ENCODE measurements around the gene ST3GAL5. TPM values are rescaled to one million over a fixed set of nuclear protein-coding genes. Genes with fewer than 3 reads are reported as not detected.

Gene ST3GAL5
- total RNA-seq, 2 experiments from 2014 or later = 9.6 to 11.5 TPM

DNA sequence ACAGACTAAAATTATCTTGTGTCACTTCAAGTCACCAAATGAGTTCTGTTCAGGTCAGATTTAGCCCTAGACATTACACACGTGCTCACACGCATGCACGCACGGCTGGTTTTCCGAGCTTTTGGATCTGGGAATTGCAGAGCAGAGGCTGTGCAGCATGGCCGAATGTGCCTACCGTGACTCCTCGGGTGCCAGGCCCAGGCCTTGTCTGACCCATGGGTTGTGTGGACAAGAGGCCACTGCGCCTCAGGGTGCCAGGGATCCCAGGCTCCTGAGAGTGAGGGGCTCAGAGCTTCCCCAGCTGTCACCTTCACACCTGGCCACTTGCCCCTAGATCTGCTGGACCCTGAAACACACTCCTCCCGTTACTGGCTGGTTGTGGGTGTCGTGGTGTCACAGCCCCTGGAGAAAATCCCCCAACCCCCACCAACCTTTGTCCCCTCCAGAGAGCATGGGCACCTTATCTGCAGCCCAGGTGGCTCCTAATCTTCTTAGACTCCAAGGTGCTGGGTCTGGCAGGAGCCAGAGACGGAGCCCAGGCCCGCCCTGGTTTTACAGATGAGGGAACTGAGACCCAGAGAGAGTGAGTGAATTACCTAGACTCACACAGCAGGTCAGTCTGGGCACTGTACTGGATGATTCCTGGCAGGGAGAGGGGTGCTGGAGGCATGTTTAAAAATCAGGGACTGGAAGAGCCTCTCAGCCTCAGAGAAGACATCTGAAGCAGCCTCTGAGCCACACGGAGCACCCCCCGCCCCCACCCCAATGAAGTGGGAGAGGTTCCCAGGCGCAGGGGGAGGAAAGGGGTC lies 78.2 kb downstream of the ST3GAL5 start:
- H3K4me3 Mint-ChIP-seq = no peak overlapping the region
- no peaks in the 10 kb centered on the region for H3K4me1 Mint-ChIP-seq (ENCODE audit: low read depth)
- H3K9me3 Mint-ChIP-seq = no peaks in the 10 kb centered on the region
- H3K27me3 Mint-ChIP-seq = peaks cover 5% of the 10 kb centered on the region
- no peak for DNase-seq
- ChIA-PET POLR2A (no interaction called here), CTCF (interaction anchor here (0.8 to 6.5 kb wide), 2 partner anchors 59 to 65 kb away, joined by 3 to 93 read pairs; partner anchors contain the start of gene ATOH8)
- H3K36me3 Mint-ChIP-seq = no peaks in the 10 kb centered on the region
- H3K27ac Mint-ChIP-seq = no peak overlapping the region
- intact Hi-C loops (cut with micrococcal nuclease) = no loop called here

DNA sequence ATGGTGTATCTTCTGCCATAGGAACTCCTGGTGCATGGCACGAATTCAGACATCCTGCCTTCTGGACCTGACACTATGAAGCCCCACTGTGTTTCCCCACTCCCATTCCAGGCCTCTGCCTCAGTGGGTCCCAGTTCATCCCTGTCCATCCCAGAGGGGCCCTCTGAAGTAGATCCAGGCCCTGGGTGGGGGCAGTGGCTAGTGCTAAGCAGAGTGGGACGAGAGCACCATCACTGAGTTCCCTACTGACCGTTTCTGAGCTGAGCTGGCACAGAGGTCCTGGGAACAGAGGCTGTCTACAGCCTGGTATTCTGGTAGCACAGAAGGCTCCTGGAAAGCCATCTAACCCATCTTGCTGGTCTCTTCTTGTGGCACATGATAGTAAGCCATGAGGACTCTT lies 81.0 kb downstream of the ST3GAL5 start:
- DNase-seq = no peak
- H3K36me3 Mint-ChIP-seq = no peaks in the 10 kb centered on the region
- H3K4me1 Mint-ChIP-seq (ENCODE audit: low read depth) = peaks cover 5% of the 10 kb centered on the region
- ChIA-PET POLR2A (no interaction called here), CTCF (interaction anchor here (0.7 kb wide), 1 partner anchor 8 kb away, joined by 3 read pairs; no protein-coding TSS in a partner anchor)
- H3K27ac Mint-ChIP-seq = no peak overlapping the region
- H3K4me3 Mint-ChIP-seq = no peak overlapping the region
- no peaks in the 10 kb centered on the region for H3K27me3 Mint-ChIP-seq
- intact Hi-C loops (cut with micrococcal nuclease) = no loop called here
- no peaks in the 10 kb centered on the region for H3K9me3 Mint-ChIP-seq

DNA sequence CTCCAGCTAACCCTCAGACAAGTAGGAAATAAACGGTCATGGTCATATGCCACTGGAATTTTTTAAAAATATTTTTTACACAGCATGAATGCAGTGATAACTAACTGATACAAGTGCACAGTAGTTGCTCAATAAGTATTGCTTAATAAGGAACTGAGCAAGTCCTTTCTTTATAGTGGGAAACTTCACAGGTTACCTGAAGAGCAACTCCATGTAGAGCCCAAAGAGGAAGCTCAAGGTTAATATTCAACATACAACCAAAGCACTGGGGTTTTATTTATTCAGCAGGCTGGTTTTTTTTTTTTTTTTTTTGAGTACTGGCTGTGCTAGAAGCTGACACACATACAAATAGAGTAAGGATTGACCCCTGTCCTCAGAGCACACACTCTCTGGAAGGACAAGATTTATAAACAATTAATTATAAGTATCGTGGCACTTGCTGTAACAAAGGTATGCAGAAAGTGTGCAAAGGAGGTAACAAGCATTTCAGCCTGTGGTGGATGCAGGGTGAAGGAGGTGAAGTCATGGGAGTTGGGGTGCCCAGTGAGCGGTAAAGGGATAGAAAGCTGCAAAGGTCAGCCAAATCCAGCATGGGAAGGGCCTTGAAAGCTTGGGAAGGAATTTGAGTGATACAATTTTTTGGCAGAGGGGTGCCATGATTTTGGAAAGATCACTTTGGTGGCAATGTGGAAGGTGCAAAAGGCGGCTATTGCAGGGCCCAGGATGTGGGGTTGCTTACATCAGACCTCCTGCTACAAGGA lies 82.3 kb downstream of the ST3GAL5 start:
- Mint-ChIP-seq H3K9me3 (peaks cover 5% of the 10 kb centered on the region), H3K27ac (no peak overlapping the region), H3K27me3 (no peaks in the 10 kb centered on the region), H3K4me3 (no peak overlapping the region), H3K4me1 (ENCODE audit: low read depth) (peaks cover 5% of the 10 kb centered on the region), H3K36me3 (no peaks in the 10 kb centered on the region)
- intact Hi-C loops (cut with micrococcal nuclease) = no loop called here
- ChIA-PET POLR2A (no interaction called here), CTCF (interaction anchor here (0.9 kb wide), 1 partner anchor 78 kb away, joined by 4 read pairs; no protein-coding TSS in a partner anchor)
- no peak for DNase-seq

DNA sequence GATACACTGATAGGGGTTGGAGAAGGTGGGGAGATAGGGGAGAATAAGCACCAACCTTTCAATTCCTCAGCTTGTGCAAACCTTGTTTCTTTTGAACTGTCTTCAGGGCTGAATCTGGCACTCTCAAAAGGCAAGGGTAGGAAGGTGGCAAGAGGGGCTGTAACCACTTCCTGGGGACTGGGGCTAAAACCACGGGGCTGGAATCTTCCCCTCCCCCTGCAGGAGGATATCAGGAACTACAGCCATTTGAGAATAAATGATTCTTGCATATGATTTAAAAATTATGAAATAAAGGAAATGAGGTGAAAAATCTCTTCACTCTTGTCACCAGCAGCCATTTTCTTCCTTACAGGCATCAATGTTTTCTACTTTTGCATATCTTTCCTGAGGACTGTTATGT lies 84.2 kb downstream of the ST3GAL5 start:
- peaks cover 6% of the 10 kb centered on the region for H3K27me3 Mint-ChIP-seq
- CTCF ChIA-PET = interaction anchor here (0.9 to 1.1 kb wide), 2 partner anchors 58 to 76 kb away, joined by 3 to 4 read pairs; no protein-coding TSS in a partner anchor
- peaks cover 5% of the 10 kb centered on the region for H3K4me1 Mint-ChIP-seq (ENCODE audit: low read depth)
- POLR2A ChIA-PET = no interaction called here
- peaks cover 14% of the 10 kb centered on the region for H3K9me3 Mint-ChIP-seq
- no peaks in the 10 kb centered on the region for H3K36me3 Mint-ChIP-seq
- no peak overlapping the region for H3K27ac Mint-ChIP-seq
- intact Hi-C loops (cut with micrococcal nuclease) = loop anchor here (2.0 kb wide), 1 partner anchor 54 kb away; no protein-coding TSS in a partner anchor
- no peak overlapping the region for H3K4me3 Mint-ChIP-seq
- DNase-seq = peak; percentile 40

DNA sequence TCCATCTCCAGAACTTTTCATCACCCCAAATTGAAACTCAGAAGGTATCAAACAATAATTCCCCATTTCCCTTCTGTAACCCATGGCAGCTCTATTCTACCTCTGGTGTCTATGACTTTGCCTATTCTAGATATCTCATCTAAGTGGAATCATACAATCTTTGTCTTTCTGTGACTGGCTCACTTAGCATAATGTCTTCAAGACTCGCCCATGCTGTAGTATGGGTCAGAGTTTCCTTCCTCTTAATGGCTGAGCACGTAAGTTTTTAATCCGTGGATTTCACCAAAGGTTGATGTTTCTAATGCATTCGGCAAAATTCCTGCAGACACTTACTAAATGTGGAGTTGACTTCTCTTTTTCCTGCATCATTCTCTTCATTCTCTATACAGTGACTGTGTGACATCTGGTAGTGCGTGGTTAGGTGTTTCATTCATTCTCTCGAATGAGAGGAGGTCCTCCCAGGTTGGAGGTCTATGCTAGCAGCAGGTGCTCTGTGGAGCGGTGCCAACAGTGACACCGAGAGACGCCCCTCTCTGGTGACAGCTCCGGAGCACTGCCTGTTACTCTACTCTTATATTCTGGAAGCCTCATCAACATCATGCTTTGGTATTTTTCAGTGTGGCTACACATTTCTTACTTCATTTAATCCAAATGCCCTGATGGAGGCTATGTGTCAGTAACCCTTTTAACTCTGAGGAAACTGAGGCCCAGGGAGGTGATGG lies 84.9 kb downstream of the ST3GAL5 start:
- Mint-ChIP-seq H3K4me3 (no peak overlapping the region), H3K9me3 (peaks cover 14% of the 10 kb centered on the region), H3K27ac (no peak overlapping the region), H3K27me3 (peaks cover 7% of the 10 kb centered on the region), H3K4me1 (ENCODE audit: low read depth) (peaks cover 5% of the 10 kb centered on the region), H3K36me3 (no peaks in the 10 kb centered on the region)
- intact Hi-C loops (cut with micrococcal nuclease) = loop anchor here (2.0 kb wide), 1 partner anchor 53 kb away; no protein-coding TSS in a partner anchor
- ChIA-PET CTCF (interaction anchor here (2.4 kb wide), 1 partner anchor 75 kb away, joined by 12 read pairs; no protein-coding TSS in a partner anchor), POLR2A (no interaction called here)
- DNase-seq = no peak

DNA sequence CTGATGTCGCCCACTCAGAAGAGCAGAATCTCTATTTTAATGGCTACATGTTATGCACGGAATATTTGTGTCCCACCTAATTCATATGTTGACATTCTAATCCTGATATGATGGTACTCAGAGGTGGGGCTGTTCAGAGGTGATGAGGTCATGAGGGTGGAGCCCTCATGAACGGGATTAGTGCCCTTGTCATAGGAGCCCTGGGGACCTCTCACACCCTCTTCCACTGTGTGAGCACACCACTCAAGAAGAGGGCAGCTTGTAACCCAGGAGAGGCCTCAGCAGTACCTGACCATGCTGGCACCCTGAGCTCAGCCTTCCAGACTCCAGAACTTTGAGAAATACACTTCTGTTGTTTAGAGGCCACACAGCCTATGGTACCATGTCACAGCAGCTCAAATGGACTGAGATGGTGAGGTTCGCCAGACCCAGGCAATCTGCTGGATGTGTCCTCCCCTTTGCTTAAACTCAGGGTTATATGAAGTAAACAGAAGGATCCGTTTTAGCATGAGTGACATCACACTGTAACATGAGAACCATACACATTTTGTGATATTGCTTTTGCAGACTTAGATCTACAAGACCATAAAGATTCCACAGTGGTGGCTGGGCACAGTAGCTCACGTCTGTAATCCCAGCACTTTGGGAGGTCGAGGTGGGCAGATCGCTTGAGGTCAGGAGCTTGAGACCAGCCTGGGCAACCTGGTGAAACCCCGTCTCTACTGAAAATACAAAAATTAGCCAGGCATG lies 86.3 kb downstream of the ST3GAL5 start:
- ChIA-PET POLR2A (no interaction called here), CTCF (interaction anchor here (0.7 to 2.4 kb wide), 5 partner anchors 10 to 73 kb away, joined by 3 to 17 read pairs (median 4); no protein-coding TSS in a partner anchor)
- no peak overlapping the region for H3K4me3 Mint-ChIP-seq
- no peak overlapping the region for H3K27ac Mint-ChIP-seq
- H3K4me1 Mint-ChIP-seq (ENCODE audit: low read depth) = peaks cover 5% of the 10 kb centered on the region
- H3K27me3 Mint-ChIP-seq = peaks cover 9% of the 10 kb centered on the region
- no peaks in the 10 kb centered on the region for H3K36me3 Mint-ChIP-seq
- no peak for DNase-seq
- H3K9me3 Mint-ChIP-seq = peaks cover 14% of the 10 kb centered on the region
- intact Hi-C loops (cut with micrococcal nuclease) = no loop called here

DNA sequence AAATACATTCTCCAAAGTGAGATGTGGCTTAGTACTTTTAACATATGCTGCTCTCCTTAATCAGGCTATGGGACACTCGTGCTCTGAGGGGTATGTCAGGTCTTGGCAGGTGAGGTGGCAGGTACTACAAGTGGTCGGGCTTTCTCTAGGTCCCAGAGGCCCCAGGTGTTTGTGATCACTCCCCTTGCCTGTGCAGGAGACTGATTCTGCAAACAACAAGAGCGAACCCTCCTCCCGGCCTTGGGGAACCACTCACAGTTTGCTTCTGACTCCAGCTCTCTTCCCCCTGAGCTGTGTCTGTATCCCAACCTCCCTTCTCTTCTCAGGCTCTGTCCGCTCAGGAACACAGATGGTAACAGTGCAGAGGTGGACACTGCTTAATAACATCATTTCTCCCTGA lies 86.9 kb downstream of the ST3GAL5 start:
- H3K4me1 Mint-ChIP-seq (ENCODE audit: low read depth) = peaks cover 5% of the 10 kb centered on the region
- ChIA-PET POLR2A (no interaction called here), CTCF (interaction anchor here (1.0 to 2.4 kb wide), 5 partner anchors 11 to 73 kb away, joined by 3 to 17 read pairs (median 4); no protein-coding TSS in a partner anchor)
- no peak overlapping the region for H3K4me3 Mint-ChIP-seq
- no peaks in the 10 kb centered on the region for H3K36me3 Mint-ChIP-seq
- H3K9me3 Mint-ChIP-seq = peaks cover 14% of the 10 kb centered on the region
- intact Hi-C loops (cut with micrococcal nuclease) = no loop called here
- no peak for DNase-seq
- no peak overlapping the region for H3K27ac Mint-ChIP-seq
- peaks cover 9% of the 10 kb centered on the region for H3K27me3 Mint-ChIP-seq

DNA sequence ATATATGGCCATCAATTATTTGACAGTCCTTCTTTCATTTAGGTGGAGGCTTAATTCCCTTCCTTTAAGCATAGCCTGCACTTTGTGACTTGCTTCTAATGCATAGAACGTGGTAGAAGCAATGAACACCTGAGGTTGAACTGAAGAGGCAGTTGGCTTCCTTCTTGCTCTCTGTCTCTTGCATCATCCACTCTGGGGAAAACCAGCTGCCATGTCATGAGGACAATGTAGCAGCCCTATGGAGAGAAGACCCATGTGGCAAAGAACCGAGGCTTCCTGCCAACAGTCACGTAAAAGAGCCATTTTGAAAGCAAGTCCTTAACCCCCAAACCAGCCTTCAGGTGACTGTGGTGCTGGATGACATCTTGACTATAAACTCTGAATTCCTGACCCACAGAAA lies 88.2 kb downstream of the ST3GAL5 start:
- H3K36me3 Mint-ChIP-seq = no peaks in the 10 kb centered on the region
- ChIA-PET POLR2A (no interaction called here), CTCF (no interaction called here)
- H3K27ac Mint-ChIP-seq = no peak overlapping the region
- intact Hi-C loops (cut with micrococcal nuclease) = no loop called here
- DNase-seq = no peak
- peaks cover 9% of the 10 kb centered on the region for H3K27me3 Mint-ChIP-seq
- peaks cover 14% of the 10 kb centered on the region for H3K9me3 Mint-ChIP-seq
- no peak overlapping the region for H3K4me3 Mint-ChIP-seq
- peaks cover 5% of the 10 kb centered on the region for H3K4me1 Mint-ChIP-seq (ENCODE audit: low read depth)

DNA sequence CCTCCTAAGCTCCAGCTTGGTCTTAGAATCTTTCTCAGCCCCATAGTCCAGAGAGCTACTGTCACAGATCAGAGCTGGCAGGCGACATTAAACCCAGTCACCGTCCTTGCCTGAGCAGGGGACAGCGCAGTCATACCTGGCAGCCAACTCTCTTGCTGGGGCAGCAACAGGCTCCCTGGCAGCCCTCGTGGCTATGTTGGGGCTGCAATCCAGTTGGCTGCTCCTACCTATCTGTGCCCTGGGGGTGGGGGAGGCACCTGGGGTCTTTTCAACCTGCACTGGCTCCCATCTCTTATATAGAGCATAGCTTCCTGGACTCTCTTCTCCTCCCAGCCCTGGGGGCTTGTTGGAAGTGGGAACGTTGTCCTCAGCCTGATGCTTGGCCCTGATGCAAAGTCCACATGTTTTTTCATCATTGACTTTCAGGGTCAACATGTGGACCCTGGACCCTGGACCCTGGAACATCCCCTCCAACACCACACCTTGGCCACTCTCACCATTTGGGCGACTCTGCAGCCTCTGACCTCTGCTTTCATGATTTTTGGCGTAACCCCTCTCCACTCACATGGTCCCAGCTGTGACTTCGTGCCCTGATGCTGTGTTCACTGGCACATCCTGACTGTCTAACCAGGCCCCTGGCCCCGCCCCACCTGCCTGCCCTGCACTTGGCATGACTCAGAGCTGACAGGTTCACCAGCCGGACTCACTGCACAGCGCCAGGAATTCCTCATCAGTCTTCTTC lies 89.4 kb downstream of the ST3GAL5 start:
- ChIA-PET POLR2A (no interaction called here), CTCF (no interaction called here)
- H3K27me3 Mint-ChIP-seq = peaks cover 9% of the 10 kb centered on the region
- intact Hi-C loops (cut with micrococcal nuclease) = no loop called here
- peaks cover 14% of the 10 kb centered on the region for H3K9me3 Mint-ChIP-seq
- peak; percentile 31 for DNase-seq
- no peaks in the 10 kb centered on the region for H3K36me3 Mint-ChIP-seq
- no peak overlapping the region for H3K27ac Mint-ChIP-seq
- H3K4me1 Mint-ChIP-seq (ENCODE audit: low read depth) = peaks cover under 1% of the 10 kb centered on the region
- no peak overlapping the region for H3K4me3 Mint-ChIP-seq

DNA sequence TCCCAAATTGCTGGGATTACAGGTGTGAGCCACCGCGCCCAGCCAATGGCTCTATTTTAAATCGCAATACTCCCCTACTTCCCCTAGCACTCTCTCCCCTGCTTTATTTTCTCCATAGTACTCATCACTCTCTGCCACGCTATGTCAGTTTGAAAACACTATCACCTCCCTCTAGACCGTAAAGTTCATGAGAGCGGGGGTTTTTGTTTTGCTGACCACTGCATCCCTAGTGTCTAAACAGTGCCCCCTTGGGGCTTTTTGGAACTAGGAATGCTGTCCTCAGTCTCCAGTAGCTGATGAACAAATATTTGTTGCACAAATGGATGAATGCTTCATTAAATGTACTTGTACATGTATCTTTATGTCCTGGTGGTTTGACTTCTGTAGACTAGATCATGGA lies 90.9 kb downstream of the ST3GAL5 start:
- ChIA-PET CTCF (no interaction called here), POLR2A (no interaction called here)
- Mint-ChIP-seq H3K4me3 (no peak overlapping the region), H3K9me3 (peaks cover 14% of the 10 kb centered on the region), H3K36me3 (no peaks in the 10 kb centered on the region), H3K4me1 (ENCODE audit: low read depth) (no peaks in the 10 kb centered on the region), H3K27me3 (peaks cover 11% of the 10 kb centered on the region), H3K27ac (no peak overlapping the region)
- DNase-seq = peak; percentile 3
- intact Hi-C loops (cut with micrococcal nuclease) = no loop called here

DNA sequence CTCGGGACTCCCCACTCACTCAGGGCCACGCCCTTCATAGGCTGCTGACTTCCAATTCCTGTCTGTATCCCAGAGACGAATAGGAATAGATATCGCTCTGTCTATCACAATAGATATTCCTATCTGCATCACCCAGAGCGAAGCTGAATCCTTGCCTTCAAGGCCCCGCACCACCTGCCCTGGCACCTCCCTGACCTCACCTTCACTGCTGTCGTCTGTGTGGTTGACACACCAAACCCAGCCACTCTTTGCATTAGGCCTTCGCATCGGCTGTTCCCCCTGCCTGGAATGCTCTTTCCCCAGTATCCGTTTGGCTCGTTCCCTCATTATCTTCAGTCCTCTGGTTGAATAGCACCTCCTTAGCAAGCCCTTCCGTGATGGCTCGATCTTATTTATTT lies 91.5 kb downstream of the ST3GAL5 start:
- DNase-seq = no peak
- H3K9me3 Mint-ChIP-seq = peaks cover 12% of the 10 kb centered on the region
- H3K4me1 Mint-ChIP-seq (ENCODE audit: low read depth) = no peaks in the 10 kb centered on the region
- ChIA-PET POLR2A (no interaction called here), CTCF (interaction anchor here (0.7 to 1.5 kb wide), 2 partner anchors 17 to 69 kb away, joined by 4 to 5 read pairs; no protein-coding TSS in a partner anchor)
- H3K27me3 Mint-ChIP-seq = peaks cover 12% of the 10 kb centered on the region
- intact Hi-C loops (cut with micrococcal nuclease) = no loop called here
- H3K27ac Mint-ChIP-seq = no peak overlapping the region
- no peaks in the 10 kb centered on the region for H3K36me3 Mint-ChIP-seq
- no peak overlapping the region for H3K4me3 Mint-ChIP-seq
